ENCODE results near the gene MTCH1. TPM values are rescaled to one million over a fixed set of nuclear protein-coding genes. Genes with fewer than 3 reads are reported as not detected.

Gene MTCH1
- polyA plus RNA-seq, 1 donor: 126 TPM

GRCh38 chr6:36969240-36969691 is 16.7 kb downstream of the MTCH1 start:
- Histone ChIP-seq H3K27me3 (ENCODE audit: control insufficient read depth, insufficient read depth, low read length) (no peaks in the 10 kb centered on the region), H3K4me1 (ENCODE audit: control insufficient read depth, insufficient read depth, low read length) (peaks cover 7% of the 10 kb centered on the region), H3K36me3 (ENCODE audit: control insufficient read depth, insufficient read depth, low read length) (peaks cover 69% of the 10 kb centered on the region), H3K4me3 (ENCODE audit: low read length) (no peak overlapping the region), H3K27ac (ENCODE audit: low read length) (no peak overlapping the region), H3K9me3 (ENCODE audit: control insufficient read depth, low read depth, low read length) (no peaks in the 10 kb centered on the region)
- DNase-seq: no peak
- no CpG with 5 or more reads among the region's 14 CpGs for WGBS (ENCODE audit: insufficient coverage, low lambda C conversion rate)

- Histone ChIP-seq H3K9me3 (ENCODE audit: control insufficient read depth, low read depth, low read length) (no peaks in the 10 kb centered on the region), H3K4me3 (ENCODE audit: low read length) (no peak overlapping the region), H3K27me3 (ENCODE audit: control insufficient read depth, insufficient read depth, low read length) (no peaks in the 10 kb centered on the region), H3K4me1 (ENCODE audit: control insufficient read depth, insufficient read depth, low read length) (peaks cover 11% of the 10 kb centered on the region), H3K36me3 (ENCODE audit: control insufficient read depth, insufficient read depth, low read length) (peaks cover 63% of the 10 kb centered on the region), H3K27ac (ENCODE audit: low read length) (no peak overlapping the region)
- WGBS (ENCODE audit: insufficient coverage, low lambda C conversion rate): no CpG with 5 or more reads among the region's 16 CpGs
- no peak for DNase-seq
Observed at GRCh38 chr6:36968266-36968977, 17.6 kb downstream of the MTCH1 start.

- H3K4me3 ChIP-seq (ENCODE audit: low read length): no peak overlapping the region
- H3K36me3 ChIP-seq (ENCODE audit: control insufficient read depth, insufficient read depth, low read length): peaks cover 57% of the 10 kb centered on the region
- no peak for DNase-seq
- WGBS (ENCODE audit: insufficient coverage, low lambda C conversion rate): no CpG with 5 or more reads among the region's 4 CpGs
- peaks cover 11% of the 10 kb centered on the region for H3K4me1 ChIP-seq (ENCODE audit: control insufficient read depth, insufficient read depth, low read length)
- no peaks in the 10 kb centered on the region for H3K27me3 ChIP-seq (ENCODE audit: control insufficient read depth, insufficient read depth, low read length)
- H3K27ac ChIP-seq (ENCODE audit: low read length): no peak overlapping the region
- H3K9me3 ChIP-seq (ENCODE audit: control insufficient read depth, low read depth, low read length): no peaks in the 10 kb centered on the region
Observed at GRCh38 chr6:36967757-36968156, 18.2 kb downstream of the MTCH1 start.

- Histone ChIP-seq H3K4me1 (ENCODE audit: control insufficient read depth, insufficient read depth, low read length) (peaks cover 11% of the 10 kb centered on the region), H3K4me3 (ENCODE audit: low read length) (no peak overlapping the region), H3K36me3 (ENCODE audit: control insufficient read depth, insufficient read depth, low read length) (peaks cover 53% of the 10 kb centered on the region), H3K9me3 (ENCODE audit: control insufficient read depth, low read depth, low read length) (no peaks in the 10 kb centered on the region), H3K27ac (ENCODE audit: low read length) (no peak overlapping the region), H3K27me3 (ENCODE audit: control insufficient read depth, insufficient read depth, low read length) (no peaks in the 10 kb centered on the region)
- no CpG with 5 or more reads among the region's 3 CpGs for WGBS (ENCODE audit: insufficient coverage, low lambda C conversion rate)
- peak; percentile 35 to 56 for DNase-seq
Observed at GRCh38 chr6:36967301-36967700, 18.7 kb downstream of the MTCH1 start.

GRCh38 chr6:36964908-36965307 is 21.1 kb downstream of the MTCH1 start:
- Histone ChIP-seq H3K9me3 (ENCODE audit: control insufficient read depth, low read depth, low read length) (no peaks in the 10 kb centered on the region), H3K4me3 (ENCODE audit: low read length) (no peak overlapping the region), H3K4me1 (ENCODE audit: control insufficient read depth, insufficient read depth, low read length) (peaks cover 11% of the 10 kb centered on the region), H3K27me3 (ENCODE audit: control insufficient read depth, insufficient read depth, low read length) (peaks cover 2% of the 10 kb centered on the region), H3K36me3 (ENCODE audit: control insufficient read depth, insufficient read depth, low read length) (peaks cover 29% of the 10 kb centered on the region), H3K27ac (ENCODE audit: low read length) (no peak overlapping the region)
- no CpG with 5 or more reads among the region's 4 CpGs for WGBS (ENCODE audit: insufficient coverage, low lambda C conversion rate)
- no peak for DNase-seq

GRCh38 chr6:36964349-36964748 is 21.6 kb downstream of the MTCH1 start:
- H3K4me3 ChIP-seq (ENCODE audit: low read length): no peak overlapping the region
- no CpG with 5 or more reads among the region's 6 CpGs for WGBS (ENCODE audit: insufficient coverage, low lambda C conversion rate)
- H3K27ac ChIP-seq (ENCODE audit: low read length): no peak overlapping the region
- DNase-seq: no peak
- no peaks in the 10 kb centered on the region for H3K9me3 ChIP-seq (ENCODE audit: control insufficient read depth, low read depth, low read length)
- peaks cover 11% of the 10 kb centered on the region for H3K4me1 ChIP-seq (ENCODE audit: control insufficient read depth, insufficient read depth, low read length)
- peaks cover 2% of the 10 kb centered on the region for H3K27me3 ChIP-seq (ENCODE audit: control insufficient read depth, insufficient read depth, low read length)
- peaks cover 23% of the 10 kb centered on the region for H3K36me3 ChIP-seq (ENCODE audit: control insufficient read depth, insufficient read depth, low read length)

- Histone ChIP-seq H3K4me3 (ENCODE audit: low read length) (no peak overlapping the region), H3K36me3 (ENCODE audit: control insufficient read depth, insufficient read depth, low read length) (peaks cover 17% of the 10 kb centered on the region), H3K4me1 (ENCODE audit: control insufficient read depth, insufficient read depth, low read length) (peaks cover 11% of the 10 kb centered on the region), H3K27ac (ENCODE audit: low read length) (no peak overlapping the region), H3K27me3 (ENCODE audit: control insufficient read depth, insufficient read depth, low read length) (peaks cover 2% of the 10 kb centered on the region), H3K9me3 (ENCODE audit: control insufficient read depth, low read depth, low read length) (no peaks in the 10 kb centered on the region)
- WGBS (ENCODE audit: insufficient coverage, low lambda C conversion rate): no CpG with 5 or more reads among the region's 11 CpGs
- DNase-seq: no peak
Observed at GRCh38 chr6:36963451-36964290, 22.3 kb downstream of the MTCH1 start.

- Histone ChIP-seq H3K27me3 (ENCODE audit: control insufficient read depth, insufficient read depth, low read length) (peaks cover 2% of the 10 kb centered on the region), H3K4me3 (ENCODE audit: low read length) (no peak overlapping the region), H3K27ac (ENCODE audit: low read length) (no peak overlapping the region), H3K36me3 (ENCODE audit: control insufficient read depth, insufficient read depth, low read length) (peaks cover 9% of the 10 kb centered on the region), H3K9me3 (ENCODE audit: control insufficient read depth, low read depth, low read length) (no peaks in the 10 kb centered on the region), H3K4me1 (ENCODE audit: control insufficient read depth, insufficient read depth, low read length) (peaks cover 11% of the 10 kb centered on the region)
- peak; percentile 43 to 50 for DNase-seq
- no CpG with 5 or more reads among the region's 12 CpGs for WGBS (ENCODE audit: insufficient coverage, low lambda C conversion rate)
Observed at GRCh38 chr6:36962874-36963273, 23.1 kb downstream of the MTCH1 start.

- no peaks in the 10 kb centered on the region for H3K9me3 ChIP-seq (ENCODE audit: control insufficient read depth, low read depth, low read length)
- H3K36me3 ChIP-seq (ENCODE audit: control insufficient read depth, insufficient read depth, low read length): no peaks in the 10 kb centered on the region
- DNase-seq: no peak
- peaks cover 2% of the 10 kb centered on the region for H3K27me3 ChIP-seq (ENCODE audit: control insufficient read depth, insufficient read depth, low read length)
- no peak overlapping the region for H3K27ac ChIP-seq (ENCODE audit: low read length)
- no peak overlapping the region for H3K4me3 ChIP-seq (ENCODE audit: low read length)
- peaks cover 7% of the 10 kb centered on the region for H3K4me1 ChIP-seq (ENCODE audit: control insufficient read depth, insufficient read depth, low read length)
- WGBS (ENCODE audit: insufficient coverage, low lambda C conversion rate): no CpG with 5 or more reads among the region's 40 CpGs
Observed at GRCh38 chr6:36961441-36962435, 24.3 kb downstream of the MTCH1 start.

Data from large intestine (tissue), 3 donors.